HUES64 (cell line): ENCODE data around the gene CROCC.

Experiments used
- H3K27ac ChIP-seq: 2 replicates; pipeline ENCODE4 v1.7.0; 2013; ENCODE audit warnings: low read depth, low read length, inconsistent platforms
- H3K27me3 ChIP-seq: 2 replicates; pipeline ENCODE4 v1.6.1; 2013; ENCODE audit warnings: mild to moderate bottlenecking, low read length; ENCODE audit not compliant: insufficient read depth
- H3K36me3 ChIP-seq: 2 replicates; pipeline ENCODE4 v1.6.1; 2013; ENCODE audit warnings: mild to moderate bottlenecking, low read length; ENCODE audit not compliant: insufficient read depth
- H3K4me1 ChIP-seq: 2 replicates; pipeline ENCODE4 v1.6.1; 2013; ENCODE audit warnings: mild to moderate bottlenecking, low read length, moderate library complexity; ENCODE audit not compliant: insufficient read depth
- H3K4me3 ChIP-seq: 2 replicates; pipeline ENCODE4 v1.5.1; 2013; ENCODE audit warnings: mild to moderate bottlenecking, low read length, moderate library complexity
- H3K9ac ChIP-seq: 2 replicates; pipeline ENCODE4 v1.6.1; 2013; ENCODE audit warnings: mild to moderate bottlenecking, low read depth, low read length
- H3K9me3 ChIP-seq: 2 replicates; pipeline ENCODE4 v1.6.1; 2013; ENCODE audit warnings: low read depth, low read length; ENCODE audit not compliant: insufficient read depth
- WGBS: fragments of 150-250, 120-280 bp; methylation state at CpG from one replicate; pipeline ENCODE4 v1.1.7; 2013; ENCODE audit warnings: missing lambda C conversion rate; 5-methylcytosine and 5-hydroxymethylcytosine counted together

CROCC gene

GRCh38 chr1:16993521-16994038 lies 71.8 kb downstream of the CROCC start:
- WGBS = 94% methylated on average over 15 of the region's 15 CpGs
- H3K9me3 ChIP-seq = no peaks in the 10 kb centered on the region
- H3K4me1 ChIP-seq = no peaks in the 10 kb centered on the region
- H3K9ac ChIP-seq = no peak overlapping the region
- H3K27me3 ChIP-seq = no peaks in the 10 kb centered on the region
- peaks cover 16% of the 10 kb centered on the region for H3K36me3 ChIP-seq
- H3K4me3 ChIP-seq = no peak overlapping the region
- no peak overlapping the region for H3K27ac ChIP-seq

GRCh38 chr1:16996845-16997244 lies 75.1 kb downstream of the CROCC start:
- H3K36me3 ChIP-seq = peaks cover 20% of the 10 kb centered on the region
- no peaks in the 10 kb centered on the region for H3K27me3 ChIP-seq
- WGBS = 97% methylated on average over 14 of the region's 14 CpGs
- H3K9ac ChIP-seq = no peak overlapping the region
- H3K9me3 ChIP-seq = no peaks in the 10 kb centered on the region
- no peak overlapping the region for H3K27ac ChIP-seq
- H3K4me1 ChIP-seq = no peaks in the 10 kb centered on the region
- H3K4me3 ChIP-seq = no peak overlapping the region

- no peaks in the 10 kb centered on the region for H3K4me1 ChIP-seq
- H3K27ac ChIP-seq = no peak overlapping the region
- H3K27me3 ChIP-seq = no peaks in the 10 kb centered on the region
- H3K9me3 ChIP-seq = no peaks in the 10 kb centered on the region
- H3K36me3 ChIP-seq = peaks cover 33% of the 10 kb centered on the region
- H3K9ac ChIP-seq = no peak overlapping the region
- WGBS = 93% methylated on average over 10 of the region's 10 CpGs
- no peak overlapping the region for H3K4me3 ChIP-seq
Measured at GRCh38 chr1:16998589-16998988, 76.9 kb downstream of the CROCC start.

GRCh38 chr1:16999863-17000262 lies 78.1 kb downstream of the CROCC start:
- no peak overlapping the region for H3K4me3 ChIP-seq

GRCh38 chr1:17001760-17002523 lies 80.2 kb downstream of the CROCC start:
- Histone ChIP-seq H3K9ac (no peak overlapping the region), H3K27me3 (no peaks in the 10 kb centered on the region), H3K4me1 (no peaks in the 10 kb centered on the region), H3K9me3 (no peaks in the 10 kb centered on the region), H3K4me3 (no peak overlapping the region), H3K27ac (no peak overlapping the region), H3K36me3 (peaks cover 51% of the 10 kb centered on the region)
- 95% methylated on average over 19 of the region's 19 CpGs for WGBS

More at GRCh38 chr1:16999863-17000262, 78.1 kb downstream of the CROCC start:
- H3K27me3 ChIP-seq = no peaks in the 10 kb centered on the region
- no peak overlapping the region for H3K9ac ChIP-seq
- no peak overlapping the region for H3K27ac ChIP-seq
- H3K36me3 ChIP-seq = peaks cover 45% of the 10 kb centered on the region
- no peaks in the 10 kb centered on the region for H3K4me1 ChIP-seq
- 99% methylated on average over 6 of the region's 8 CpGs for WGBS
- no peaks in the 10 kb centered on the region for H3K9me3 ChIP-seq

- WGBS = 96% methylated on average over 4 of the region's 4 CpGs
- Histone ChIP-seq H3K4me3 (no peak overlapping the region), H3K36me3 (peaks cover 50% of the 10 kb centered on the region), H3K9ac (no peak overlapping the region), H3K27me3 (no peaks in the 10 kb centered on the region), H3K4me1 (no peaks in the 10 kb centered on the region), H3K27ac (no peak overlapping the region), H3K9me3 (no peaks in the 10 kb centered on the region)
Measured at GRCh38 chr1:17002524-17002902, 80.8 kb downstream of the CROCC start.

GRCh38 chr1:17004466-17005364 lies 83.0 kb downstream of the CROCC start:
- Histone ChIP-seq H3K9ac (no peak overlapping the region), H3K36me3 (peaks cover 37% of the 10 kb centered on the region), H3K27ac (no peak overlapping the region), H3K4me1 (no peaks in the 10 kb centered on the region), H3K9me3 (no peaks in the 10 kb centered on the region), H3K4me3 (no peak overlapping the region), H3K27me3 (no peaks in the 10 kb centered on the region)
- WGBS = 91% methylated on average over 24 of the region's 24 CpGs

- H3K9ac ChIP-seq = no peak overlapping the region
- H3K27ac ChIP-seq = no peak overlapping the region
- no peaks in the 10 kb centered on the region for H3K9me3 ChIP-seq
- no peaks in the 10 kb centered on the region for H3K4me1 ChIP-seq
- WGBS = 94% methylated on average over 19 of the region's 19 CpGs
- H3K27me3 ChIP-seq = no peaks in the 10 kb centered on the region
- H3K4me3 ChIP-seq = no peak overlapping the region
- peaks cover 37% of the 10 kb centered on the region for H3K36me3 ChIP-seq
Measured at GRCh38 chr1:17005365-17005740, 83.6 kb downstream of the CROCC start.

- no peak overlapping the region for H3K9ac ChIP-seq
- WGBS = 54% methylated on average over 8 of the region's 8 CpGs
- H3K27me3 ChIP-seq = no peaks in the 10 kb centered on the region
- H3K4me3 ChIP-seq = no peak overlapping the region
- H3K36me3 ChIP-seq = peaks cover 29% of the 10 kb centered on the region
- peaks cover 2% of the 10 kb centered on the region; the same call in 1 of the 2 replicates for H3K4me1 ChIP-seq
- no peak overlapping the region for H3K27ac ChIP-seq
- H3K9me3 ChIP-seq = no peaks in the 10 kb centered on the region
Measured at GRCh38 chr1:17007121-17007520, 85.4 kb downstream of the CROCC start.

GRCh38 chr1:17008208-17008855 lies 86.6 kb downstream of the CROCC start:
- Histone ChIP-seq H3K27me3 (no peaks in the 10 kb centered on the region), H3K9me3 (no peaks in the 10 kb centered on the region), H3K4me3 (no peak overlapping the region), H3K4me1 (peaks cover 14% of the 10 kb centered on the region), H3K27ac (no peak overlapping the region), H3K9ac (no peak overlapping the region), H3K36me3 (peaks cover 19% of the 10 kb centered on the region)
- WGBS = 88% methylated on average over 15 of the region's 15 CpGs

GRCh38 chr1:17009706-17010105 lies 88.0 kb downstream of the CROCC start:
- WGBS = 84% methylated on average over 3 of the region's 4 CpGs
- Histone ChIP-seq H3K36me3 (peaks cover 9% of the 10 kb centered on the region), H3K27me3 (no peaks in the 10 kb centered on the region), H3K9ac (no peak overlapping the region), H3K27ac (no peak overlapping the region), H3K4me3 (no peak overlapping the region), H3K4me1 (peaks cover 25% of the 10 kb centered on the region), H3K9me3 (no peaks in the 10 kb centered on the region)
